Peyer's patch (tissue), 4 donors: Measurements from ENCODE around the gene ATP2B2. TPM values are rescaled to one million over a fixed set of nuclear protein-coding genes. Genes with fewer than 3 reads are reported as not detected.

Experiments
- DNase-seq, 3 donors: peaks; one replicate each; pipeline ENCODE4 v3.0.0-alpha.2; 2017 to 2019
- H3K27ac ChIP-seq, 4 donors: fragments of 200-600 bp; sonication (generic); one replicate each; pipeline ENCODE4 v1.5.1; 2016 to 2019
- H3K27me3 ChIP-seq, 2 donors: fragments of 200-600 bp; sonication (generic); one replicate each; pipeline ENCODE4 v1.5.1; 2019
- H3K36me3 ChIP-seq, 3 donors: fragments of 200-600 bp; sonication (generic); one replicate each; pipeline ENCODE4 v1.5.1; 2016 to 2019
- H3K4me1 ChIP-seq, 4 donors: fragments of 200-600 bp; sonication (generic); one replicate each; pipeline ENCODE4 v1.5.1; 2016 to 2019
- H3K4me3 ChIP-seq, 4 donors: fragments of 200-600 bp; sonication (generic); 1 replicate in 3 of 4; 2 replicates in 1 of 4; pipeline ENCODE4 v1.5.1; 2016 to 2019; ENCODE audit warnings: mild to moderate bottlenecking in 1 of 4
- H3K9me3 ChIP-seq, 4 donors: fragments of 200-600 bp; sonication (generic); one replicate each; pipeline ENCODE4 v1.5.1; 2016 to 2019; ENCODE audit warnings: mild to moderate bottlenecking in 1 of 4
- POLR2A ChIP-seq, 2 donors: fragments of 450-650 bp; IDR thresholded peaks; one replicate each; pipeline ENCODE4 v1.5.1; 2017; ENCODE audit warnings: antibody characterized with exemption in 2 of 2, mild to moderate bottlenecking in 2 of 2, moderate library complexity in 2 of 2
- total RNA-seq, 4 donors: library from RNA; depleted of rRNA; stranded (reverse); fragments of >200 nt; gene quantifications; one replicate each; pipeline ENCODE4 v1.1.0, GENCODE V29; 2016
- TF ChIP-seq, protein P1 (sequence below), 6 experiments: fragments of 450-650 bp in 4 of 6; fragments of 200-600 bp in 2 of 6; sonication (generic) in 1 of 6; IDR thresholded peaks; one replicate each; pipeline ENCODE4 v1.5.1; 2017 to 2019; ENCODE audit warnings: antibody characterized with exemption in 6 of 6, mild to moderate bottlenecking in 3 of 6, moderate library complexity in 1 of 6

ATP2B2 gene
- total RNA-seq, 4 donors from 2014 or later: not detected

DNA sequence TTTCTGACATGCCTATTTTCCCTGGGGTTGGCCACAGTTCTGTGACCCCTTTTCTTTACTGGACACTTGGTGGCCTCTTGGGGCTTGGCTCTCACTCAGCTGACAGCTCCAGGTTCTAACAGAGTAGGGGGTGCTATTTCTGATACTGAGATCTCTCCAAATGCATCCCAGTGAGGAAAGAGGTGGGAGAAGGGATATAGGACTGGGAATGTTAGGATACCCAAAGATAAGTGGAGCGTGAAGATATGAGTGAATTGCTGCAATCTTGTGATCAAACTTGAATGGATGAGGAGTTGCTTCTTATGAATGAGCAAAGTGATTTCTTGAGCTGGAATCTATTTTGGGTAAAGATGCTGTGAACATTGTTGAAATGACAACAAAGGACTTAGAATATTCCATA, 74.6 kb downstream of the ATP2B2 start:
- no peaks in the 10 kb centered on the region for H3K9me3 ChIP-seq
- no peaks in the 10 kb centered on the region for H3K4me1 ChIP-seq
- no peak for DNase-seq
- H3K36me3 ChIP-seq: no peaks in the 10 kb centered on the region
- TF ChIP-seq, protein P1, sequence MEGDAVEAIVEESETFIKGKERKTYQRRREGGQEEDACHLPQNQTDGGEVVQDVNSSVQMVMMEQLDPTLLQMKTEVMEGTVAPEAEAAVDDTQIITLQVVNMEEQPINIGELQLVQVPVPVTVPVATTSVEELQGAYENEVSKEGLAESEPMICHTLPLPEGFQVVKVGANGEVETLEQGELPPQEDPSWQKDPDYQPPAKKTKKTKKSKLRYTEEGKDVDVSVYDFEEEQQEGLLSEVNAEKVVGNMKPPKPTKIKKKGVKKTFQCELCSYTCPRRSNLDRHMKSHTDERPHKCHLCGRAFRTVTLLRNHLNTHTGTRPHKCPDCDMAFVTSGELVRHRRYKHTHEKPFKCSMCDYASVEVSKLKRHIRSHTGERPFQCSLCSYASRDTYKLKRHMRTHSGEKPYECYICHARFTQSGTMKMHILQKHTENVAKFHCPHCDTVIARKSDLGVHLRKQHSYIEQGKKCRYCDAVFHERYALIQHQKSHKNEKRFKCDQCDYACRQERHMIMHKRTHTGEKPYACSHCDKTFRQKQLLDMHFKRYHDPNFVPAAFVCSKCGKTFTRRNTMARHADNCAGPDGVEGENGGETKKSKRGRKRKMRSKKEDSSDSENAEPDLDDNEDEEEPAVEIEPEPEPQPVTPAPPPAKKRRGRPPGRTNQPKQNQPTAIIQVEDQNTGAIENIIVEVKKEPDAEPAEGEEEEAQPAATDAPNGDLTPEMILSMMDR (IDR thresholded peaks at IDR 0.05): no peak
- H3K27me3 ChIP-seq: no peaks in the 10 kb centered on the region
- no peak overlapping the region for H3K4me3 ChIP-seq
- no peak overlapping the region for H3K27ac ChIP-seq

DNA sequence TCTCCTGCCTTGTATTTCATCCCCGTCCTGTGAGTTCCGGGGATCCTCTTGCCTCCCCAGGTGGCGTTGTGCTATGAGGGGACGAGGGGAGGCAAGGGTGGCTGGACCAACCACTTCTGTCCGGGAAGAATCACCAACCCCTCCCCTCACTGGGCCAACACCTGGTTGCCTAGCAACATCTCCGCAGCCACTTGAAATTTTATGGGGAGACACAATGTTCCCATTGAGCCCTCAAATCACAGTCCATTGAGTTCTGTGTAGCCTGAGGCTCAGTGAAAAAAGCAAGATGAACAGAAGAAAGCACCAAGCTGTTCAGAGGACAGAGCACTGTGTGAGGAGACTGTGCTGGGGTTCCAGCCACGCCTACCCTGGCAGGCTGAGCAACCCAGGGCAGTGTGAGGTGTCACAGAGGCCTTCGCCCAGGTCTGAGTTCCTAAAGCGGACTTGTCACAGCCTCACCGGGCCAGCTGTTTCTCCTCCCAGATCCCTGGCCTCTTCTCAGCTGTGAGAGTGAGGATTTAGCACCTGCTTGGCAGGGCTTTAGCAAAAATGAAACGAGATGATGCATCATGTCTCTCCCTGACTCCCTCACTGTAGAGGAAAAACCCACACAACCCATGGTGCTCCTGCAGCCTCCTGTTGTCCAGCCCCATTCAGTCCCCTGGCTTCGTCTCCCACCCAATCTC, 76.8 kb downstream of the ATP2B2 start:
- Histone ChIP-seq H3K36me3 (no peaks in the 10 kb centered on the region), H3K4me3 (no peak overlapping the region), H3K27ac (no peak overlapping the region), H3K9me3 (no peaks in the 10 kb centered on the region), H3K27me3 (no peaks in the 10 kb centered on the region), H3K4me1 (no peaks in the 10 kb centered on the region)
- no peak for TF ChIP-seq POLR2A (IDR thresholded peaks at IDR 0.05)
- TF ChIP-seq, protein P1 (IDR thresholded peaks at IDR 0.05): no peak
- DNase-seq: peak in 1 of 3 donors; percentile 15

DNA sequence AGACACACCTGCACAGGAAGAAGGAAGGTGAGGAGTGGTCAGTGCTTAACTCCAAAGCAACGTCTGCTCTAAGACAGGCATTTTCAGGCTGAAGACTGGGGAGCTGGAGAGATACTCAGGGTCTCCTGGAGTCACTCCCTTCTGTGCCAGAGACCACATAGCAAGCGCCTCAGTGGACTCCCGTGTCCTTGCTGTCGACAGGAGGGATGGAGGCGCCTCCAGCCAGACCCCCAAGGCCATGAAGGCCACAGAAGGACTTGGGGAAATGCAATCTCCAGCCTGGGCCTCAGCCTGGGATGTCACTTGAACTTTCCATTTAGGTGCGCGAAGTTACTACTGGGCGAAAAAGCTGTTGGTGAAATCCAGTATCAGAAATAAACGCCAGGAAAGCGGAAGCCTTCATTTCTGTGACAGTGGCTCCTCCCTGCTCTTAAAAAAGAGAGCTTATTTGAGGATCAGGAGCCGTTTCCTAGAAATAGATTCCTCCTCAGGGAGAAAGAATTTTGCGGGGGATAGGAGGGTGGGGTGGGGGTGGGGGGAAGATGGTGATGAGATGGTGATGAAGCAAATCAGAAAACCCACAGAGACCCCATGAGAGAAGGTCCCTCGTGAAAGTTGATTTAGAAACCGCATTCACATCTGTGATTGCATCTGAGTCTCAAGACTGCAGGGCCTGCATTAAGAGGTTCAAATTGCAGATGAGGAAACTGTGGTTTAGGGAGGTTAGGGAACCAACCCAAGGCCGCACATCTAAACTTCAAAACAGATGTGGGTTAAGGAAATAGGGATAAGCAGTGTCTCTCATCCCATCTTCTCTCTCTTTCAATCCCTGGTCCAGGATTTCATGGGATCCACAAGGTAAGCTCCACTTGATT, 78.8 kb downstream of the ATP2B2 start:
- Histone ChIP-seq H3K36me3 (no peaks in the 10 kb centered on the region), H3K4me1 (no peaks in the 10 kb centered on the region), H3K4me3 (no peak overlapping the region), H3K27ac (no peak overlapping the region), H3K27me3 (no peaks in the 10 kb centered on the region), H3K9me3 (no peaks in the 10 kb centered on the region)
- no peak for DNase-seq
- no peak for TF ChIP-seq POLR2A (IDR thresholded peaks at IDR 0.05)
- TF ChIP-seq, protein P1 (IDR thresholded peaks at IDR 0.05): no peak

DNA sequence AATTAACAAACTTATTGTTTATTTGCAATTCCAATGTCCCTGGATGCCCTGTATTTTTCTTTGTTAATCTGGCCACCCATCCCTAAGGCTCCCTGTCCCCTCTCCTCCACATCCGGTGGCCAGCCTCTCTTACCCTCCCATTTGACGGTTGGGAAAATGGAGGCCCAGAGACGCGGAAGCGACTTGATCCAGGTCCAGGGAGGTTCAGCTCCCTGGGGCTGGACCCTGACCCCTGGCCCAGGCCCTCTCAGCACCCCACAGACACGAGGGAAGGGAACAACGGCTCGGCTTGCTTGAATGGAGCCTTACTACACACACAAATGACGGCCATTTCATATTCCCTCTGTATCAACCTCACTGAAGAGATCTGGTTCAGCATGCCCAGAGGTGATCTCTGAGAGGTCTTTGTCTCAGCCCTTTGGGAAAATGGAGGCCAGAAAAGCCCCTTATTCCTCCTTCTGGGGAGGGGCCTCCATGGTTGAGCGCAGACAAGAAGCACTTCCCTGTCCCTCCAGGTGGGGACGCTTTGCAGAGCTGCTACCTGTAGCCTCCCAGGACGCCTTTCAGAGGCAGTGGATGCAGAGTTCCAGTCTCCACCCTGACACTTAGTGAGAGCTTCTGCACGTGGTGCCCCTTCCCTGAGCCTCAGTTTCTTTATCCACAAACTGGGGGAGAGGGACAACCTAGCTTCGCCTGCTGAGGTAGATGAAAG, 82.1 kb downstream of the ATP2B2 start:
- H3K27ac ChIP-seq: no peak overlapping the region
- no peak for TF ChIP-seq POLR2A (IDR thresholded peaks at IDR 0.05)
- TF ChIP-seq, protein P1 (IDR thresholded peaks at IDR 0.05): no peak

DNA sequence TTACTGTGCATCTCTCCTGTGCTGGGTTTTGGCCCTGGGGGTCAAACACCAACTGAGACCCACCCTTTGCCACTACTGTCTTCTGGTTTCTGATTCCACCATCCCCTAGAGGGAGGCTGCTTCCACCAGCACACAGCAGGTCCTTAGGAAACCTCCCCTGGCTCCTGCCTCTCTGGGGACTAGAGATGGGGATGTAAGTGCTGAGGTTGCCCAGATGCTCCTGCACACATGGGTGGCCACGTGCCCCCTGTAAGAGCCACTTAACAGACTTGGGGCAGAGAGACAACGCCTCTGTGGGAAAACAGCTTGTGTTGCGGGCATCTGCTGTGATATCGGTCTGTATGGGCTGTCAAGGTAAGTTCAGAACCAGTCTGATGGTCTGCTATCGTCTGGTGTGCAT, 83.4 kb downstream of the ATP2B2 start:
- Histone ChIP-seq H3K27me3 (no peaks in the 10 kb centered on the region), H3K4me3 (no peak overlapping the region), H3K4me1 (no peaks in the 10 kb centered on the region), H3K36me3 (no peaks in the 10 kb centered on the region), H3K9me3 (no peaks in the 10 kb centered on the region), H3K27ac (no peak overlapping the region)
- TF ChIP-seq POLR2A (IDR thresholded peaks at IDR 0.05): no peak
- TF ChIP-seq, protein P1 (IDR thresholded peaks at IDR 0.05): no peak
- no peak for DNase-seq

More for the DNA sequence above, 82.1 kb downstream of the ATP2B2 start:
- no peaks in the 10 kb centered on the region for H3K27me3 ChIP-seq
- DNase-seq: no peak
- H3K4me3 ChIP-seq: no peak overlapping the region
- H3K4me1 ChIP-seq: no peaks in the 10 kb centered on the region
- no peaks in the 10 kb centered on the region for H3K36me3 ChIP-seq
- no peaks in the 10 kb centered on the region for H3K9me3 ChIP-seq
